CD4-positive, alpha-beta memory T cell (primary cell): ENCODE data around the gene C1QTNF5. TPM values are rescaled to one million over a fixed set of nuclear protein-coding genes. Genes with fewer than 3 reads are reported as not detected.

Experiments used
- CTCF ChIA-PET: fragments of 350-600 bp; sonication (Branson Sonifier 250); formaldehyde crosslinking; loops from one replicate; lab custom pipeline; 2021; ENCODE audit warnings: inconsistent platforms; ENCODE audit not compliant: partially characterized antibody; lab: Charles Lee
- POLR2A ChIA-PET: fragments of 350-600 bp; sonication (Branson Sonifier 250); formaldehyde crosslinking; loops from one replicate; lab custom pipeline; 2021; ENCODE audit not compliant: partially characterized antibody; lab: Charles Lee
- DNase-seq, 5 donors: peaks; one replicate each; pipeline versions ENCODE4 v3.0.0 to v3.0.0-alpha.2; 2020 to 2022; ENCODE audit warnings: mixed read lengths in 1 of 5
- H3K27ac ChIP-seq: one replicate; pipeline ENCODE4 v1.7.0; 2013; ENCODE audit warnings: low read depth, low read length
- H3K27me3 ChIP-seq: 2 replicates; pipeline ENCODE4 v1.7.0; 2013; ENCODE audit warnings: mild to moderate bottlenecking, low read length, moderate library complexity; ENCODE audit not compliant: insufficient read depth
- H3K36me3 ChIP-seq: 2 replicates; pipeline ENCODE4 v1.7.0; 2013; ENCODE audit warnings: mild to moderate bottlenecking, low read length, moderate library complexity; ENCODE audit not compliant: insufficient read depth
- H3K4me1 ChIP-seq: 2 replicates; pipeline ENCODE4 v1.7.0; 2013; ENCODE audit warnings: mild to moderate bottlenecking, low read length, moderate library complexity; ENCODE audit not compliant: insufficient read depth
- H3K4me3 ChIP-seq, 2 donors: one replicate each; pipeline ENCODE4 v1.7.0; 2013; ENCODE audit warnings: low read length in 2 of 2, mild to moderate bottlenecking in 1 of 2
- H3K9me3 ChIP-seq, 2 donors: one replicate each; pipeline ENCODE4 v1.7.0; 2013; ENCODE audit warnings: low read length in 2 of 2, control low read depth in 1 of 2; ENCODE audit not compliant: control insufficient read depth in 1 of 2
- H3K27ac Mint-ChIP-seq, 7 donors: one replicate each; pipeline ENCODE4 v1.8.0; 2020 to 2021; ENCODE audit warnings: mixed read lengths in 7 of 7, mild to moderate bottlenecking in 6 of 7, inconsistent platforms in 3 of 7, moderate library complexity in 3 of 7
- H3K27me3 Mint-ChIP-seq, 2 donors: one replicate each; pipeline ENCODE4 v1.8.0; 2020 to 2021; ENCODE audit warnings: mixed read lengths in 2 of 2
- H3K36me3 Mint-ChIP-seq, 2 donors: one replicate each; pipeline ENCODE4 v1.8.0; 2020 to 2021; ENCODE audit warnings: mixed read lengths in 2 of 2, inconsistent platforms in 1 of 2, mild to moderate bottlenecking in 1 of 2
- H3K4me1 Mint-ChIP-seq, 4 donors: one replicate each; pipeline ENCODE4 v1.8.0; 2020 to 2021; ENCODE audit warnings: mixed read lengths in 4 of 4, mild to moderate bottlenecking in 1 of 4
- H3K4me3 Mint-ChIP-seq, 8 donors: one replicate each; pipeline ENCODE4 v1.8.0; 2020 to 2021; ENCODE audit warnings: mixed read lengths in 8 of 8, mild to moderate bottlenecking in 7 of 8, moderate library complexity in 6 of 8, inconsistent platforms in 3 of 8
- H3K9me3 Mint-ChIP-seq, 8 donors: one replicate each; pipeline ENCODE4 v1.8.0; 2020 to 2021; ENCODE audit warnings: mixed read lengths in 8 of 8, mild to moderate bottlenecking in 5 of 8, inconsistent platforms in 3 of 8, moderate library complexity in 1 of 8
- intact Hi-C: fragments of 100-400 bp; cut with micrococcal nuclease; formaldehyde crosslinking; loops from one replicate; pipeline ENCODE4 v1.15.1; 2023
- polyA plus RNA-seq, 2 donors: library from polyadenylated mRNA; unstranded; fragments of 300-500 nt; fragmentation: Illumina TruSeq; gene quantifications; one replicate each; pipeline ENCODE4 v1.2.3, GENCODE V29; 2021
- total RNA-seq, 2 experiments: library from RNA; stranded (reverse); gene quantifications; one replicate each; pipeline ENCODE4 v1.2.3, GENCODE V29; 2021

The C1QTNF5 gene
- total and polyA plus RNA-seq, 4 experiments from 2014 or later, result not detected

DNA sequence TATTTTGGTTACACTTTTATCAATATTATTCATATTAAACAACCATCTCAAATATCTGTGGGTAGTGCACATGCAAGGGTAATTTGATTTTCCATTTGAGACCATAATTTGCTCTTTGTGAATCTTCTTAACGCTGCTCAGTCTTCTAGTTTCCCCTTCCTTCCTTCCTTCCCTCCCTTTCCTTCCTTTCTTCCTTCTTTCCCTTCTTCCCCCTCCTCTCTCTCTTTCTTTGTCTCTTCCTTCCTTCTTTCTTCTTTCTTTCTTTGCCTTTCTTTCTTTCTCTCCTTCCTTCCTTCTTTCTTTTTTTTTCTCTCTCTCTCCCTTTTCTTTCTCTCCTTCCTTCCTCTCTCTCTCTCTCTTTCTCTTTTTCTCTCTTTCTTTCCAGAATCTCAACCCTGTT, 10.4 kb downstream of the C1QTNF5 start:
- Mint-ChIP-seq H3K4me3 (peak overlapping the region in 1 of 8 donors; percentile 54), H3K27me3 (peaks cover 0 to 2% of the 10 kb centered on the region in 2 donors), H3K4me1 (peaks cover 9 to 25% (median 17%) of the 10 kb centered on the region in 4 donors), H3K9me3 (no peaks in the 10 kb centered on the region), H3K36me3 (peaks cover 0 to 2% of the 10 kb centered on the region in 2 donors), H3K27ac (peak overlapping the region in 1 of 7 donors; percentile 49)
- H3K9me3 ChIP-seq, result no peaks in the 10 kb centered on the region
- no peak overlapping the region for H3K4me3 ChIP-seq
- H3K36me3 ChIP-seq, result no peaks in the 10 kb centered on the region
- intact Hi-C loops, result no loop called here
- DNase-seq, result no peak
- no peak overlapping the region for H3K27ac ChIP-seq
- peaks cover 11% of the 10 kb centered on the region for H3K4me1 ChIP-seq
- no peaks in the 10 kb centered on the region for H3K27me3 ChIP-seq
- CTCF ChIA-PET, result interaction anchor here (11.0 kb wide), 1 partner anchor 5 kb away, joined by 146 read pairs; the partner anchor contains the start of gene RNF26
- POLR2A ChIA-PET, result no interaction called here

GRCh38 chr11:119329320-119329719, 11.4 kb downstream of the C1QTNF5 start:
- Mint-ChIP-seq H3K9me3 (no peaks in the 10 kb centered on the region), H3K36me3 (no peaks in the 10 kb centered on the region), H3K27ac (no peak overlapping the region), H3K4me3 (no peak overlapping the region), H3K27me3 (peaks cover 0 to 2% of the 10 kb centered on the region in 2 donors), H3K4me1 (peaks cover 5 to 18% (median 11%) of the 10 kb centered on the region in 4 donors)
- H3K4me3 ChIP-seq, result no peak overlapping the region
- H3K9me3 ChIP-seq, result no peaks in the 10 kb centered on the region
- no peak overlapping the region for H3K27ac ChIP-seq
- ChIA-PET CTCF (interaction anchor here (11.0 kb wide), 1 partner anchor 6 kb away, joined by 146 read pairs; the partner anchor contains the start of gene RNF26), POLR2A (no interaction called here)
- peaks cover 4% of the 10 kb centered on the region for H3K4me1 ChIP-seq
- no peaks in the 10 kb centered on the region for H3K36me3 ChIP-seq
- intact Hi-C loops, result no loop called here
- H3K27me3 ChIP-seq, result no peaks in the 10 kb centered on the region
- DNase-seq, result no peak

DNA sequence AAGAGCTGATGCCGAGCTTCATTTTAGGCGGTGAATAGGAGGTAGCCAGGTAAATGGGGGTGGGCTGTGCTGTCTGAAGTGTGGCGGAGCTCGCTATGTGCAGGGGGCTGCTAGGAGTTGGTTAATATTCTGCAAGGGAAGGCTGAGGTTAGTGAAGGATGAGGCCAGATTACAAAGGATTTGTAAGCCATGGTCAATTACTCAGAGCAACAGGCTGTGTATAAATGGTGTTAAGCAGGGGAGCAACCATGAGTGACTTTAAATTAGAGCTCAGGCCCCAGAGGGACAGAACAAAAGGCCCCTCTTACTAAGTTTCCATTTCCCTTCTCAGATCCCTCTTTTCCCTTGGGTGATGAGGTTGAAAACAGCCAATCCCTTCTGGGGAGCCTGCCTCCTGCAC, 16.5 kb downstream of the C1QTNF5 start:
- no peaks in the 10 kb centered on the region for H3K27me3 ChIP-seq
- H3K27me3 Mint-ChIP-seq, result peaks cover 0 to 2% of the 10 kb centered on the region in 2 donors
- no peak overlapping the region for H3K4me3 ChIP-seq
- H3K4me3 Mint-ChIP-seq, result no peak overlapping the region
- no peak overlapping the region for H3K27ac ChIP-seq
- H3K4me1 ChIP-seq, result peaks cover 34% of the 10 kb centered on the region
- intact Hi-C loops, result loop anchor here (5.0 kb wide), 2 partner anchors 42 to 222 kb away; partner anchors contain the start of gene DPAGT1
- H3K9me3 Mint-ChIP-seq, result no peaks in the 10 kb centered on the region
- POLR2A ChIA-PET, result interaction anchor here (1.3 to 2.1 kb wide), 3 partner anchors 9 to 230 kb away, joined by 6 to 8 read pairs (median 6); partner anchors contain the start of gene RNF26
- no peak for DNase-seq
- CTCF ChIA-PET, result interaction anchor here (0.6 to 11.0 kb wide), 37 partner anchors 9 to 1447 kb away, joined by 3 to 146 read pairs (median 4); partner anchors contain the start of genes C1QTNF5, CBL, NLRX1 and RNF26
- H3K36me3 ChIP-seq, result no peaks in the 10 kb centered on the region
- no peaks in the 10 kb centered on the region for H3K36me3 Mint-ChIP-seq
- peaks cover 11 to 28% (median 19%) of the 10 kb centered on the region in 4 donors for H3K4me1 Mint-ChIP-seq
- H3K9me3 ChIP-seq, result no peaks in the 10 kb centered on the region
- no peak overlapping the region for H3K27ac Mint-ChIP-seq

- no peak overlapping the region for H3K4me3 ChIP-seq
- DNase-seq, result peak; percentile 69 to 80 (median 74)
- no peaks in the 10 kb centered on the region for H3K27me3 ChIP-seq
- no peaks in the 10 kb centered on the region for H3K9me3 Mint-ChIP-seq
- H3K4me1 Mint-ChIP-seq, result peaks cover 16 to 34% (median 24%) of the 10 kb centered on the region in 4 donors
- H3K9me3 ChIP-seq, result no peaks in the 10 kb centered on the region
- H3K27ac Mint-ChIP-seq, result peak overlapping the region in 3 of 7 donors; percentile 38 to 82 (median 47)
- H3K36me3 Mint-ChIP-seq, result no peaks in the 10 kb centered on the region
- ChIA-PET CTCF (interaction anchor here (0.6 to 11.0 kb wide), 49 partner anchors 8 to 1446 kb away, joined by 3 to 146 read pairs (median 4); partner anchors contain the start of genes C1QTNF5, CBL, MFRP and NLRX1), POLR2A (interaction anchor here (1.0 to 3.5 kb wide), 6 partner anchors 8 to 229 kb away, joined by 3 to 22 read pairs (median 6); partner anchors contain the start of genes CBL, NLRX1 and RNF26)
- H3K4me3 Mint-ChIP-seq, result peak overlapping the region in 4 of 8 donors; percentile 15 to 68 (median 40)
- intact Hi-C loops, result loop anchor here (1.0 to 5.0 kb wide), 6 partner anchors 41 to 258 kb away; partner anchors contain the start of genes DPAGT1 and NLRX1
- H3K36me3 ChIP-seq, result no peaks in the 10 kb centered on the region
- H3K4me1 ChIP-seq, result peaks cover 40% of the 10 kb centered on the region
- peaks cover 0 to 5% of the 10 kb centered on the region in 2 donors for H3K27me3 Mint-ChIP-seq
- no peak overlapping the region for H3K27ac ChIP-seq
These were observed 17.1 kb downstream of the C1QTNF5 start for GRCh38 chr11:119323532-119324033.

GRCh38 chr11:119322921-119323531, 17.7 kb downstream of the C1QTNF5 start:
- no peaks in the 10 kb centered on the region for H3K9me3 Mint-ChIP-seq
- Histone ChIP-seq H3K9me3 (no peaks in the 10 kb centered on the region), H3K4me3 (no peak overlapping the region), H3K27ac (no peak overlapping the region), H3K36me3 (no peaks in the 10 kb centered on the region), H3K4me1 (peaks cover 45% of the 10 kb centered on the region), H3K27me3 (no peaks in the 10 kb centered on the region)
- DNase-seq, result no peak
- peaks cover 17 to 36% (median 27%) of the 10 kb centered on the region in 4 donors for H3K4me1 Mint-ChIP-seq
- peak overlapping the region in 2 of 7 donors; percentile 38 to 47 for H3K27ac Mint-ChIP-seq
- H3K4me3 Mint-ChIP-seq, result peak overlapping the region in 2 of 8 donors; percentile 41 to 63
- ChIA-PET POLR2A (interaction anchor here (1.0 to 3.5 kb wide), 6 partner anchors 8 to 229 kb away, joined by 3 to 22 read pairs (median 6); partner anchors contain the start of genes CBL, NLRX1 and RNF26), CTCF (interaction anchor here (0.7 to 11.0 kb wide), 44 partner anchors 8 to 1446 kb away, joined by 3 to 146 read pairs (median 4); partner anchors contain the start of genes CBL, MFRP, NLRX1 and RNF26)
- intact Hi-C loops, result loop anchor here (1.0 to 5.0 kb wide), 6 partner anchors 41 to 258 kb away; partner anchors contain the start of genes DPAGT1 and NLRX1
- H3K27me3 Mint-ChIP-seq, result peaks cover 0 to 6% of the 10 kb centered on the region in 2 donors
- H3K36me3 Mint-ChIP-seq, result no peaks in the 10 kb centered on the region

DNA sequence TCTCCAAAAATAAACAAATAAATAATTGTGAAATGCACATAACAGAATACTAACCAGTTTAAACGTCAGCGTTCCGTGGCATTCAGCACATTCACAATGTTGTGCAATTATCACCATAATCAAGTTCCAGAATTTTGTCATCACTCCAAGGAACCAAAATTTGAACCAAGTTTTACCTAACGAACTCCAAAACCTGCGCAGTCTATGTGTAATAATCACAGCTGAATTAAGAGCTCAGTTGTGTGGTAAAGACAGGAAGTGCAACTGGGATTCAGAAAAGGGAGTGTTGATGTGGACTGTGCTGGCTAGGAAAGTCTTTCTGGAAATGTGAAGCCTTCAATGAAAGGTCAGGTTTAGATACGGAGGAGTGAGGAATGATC, 18.3 kb downstream of the C1QTNF5 start:
- Histone ChIP-seq H3K27ac (no peak overlapping the region), H3K4me1 (peaks cover 46% of the 10 kb centered on the region), H3K27me3 (no peaks in the 10 kb centered on the region), H3K4me3 (no peak overlapping the region), H3K9me3 (no peaks in the 10 kb centered on the region), H3K36me3 (no peaks in the 10 kb centered on the region)
- POLR2A ChIA-PET, result interaction anchor here (2.1 to 3.5 kb wide), 3 partner anchors 12 to 116 kb away, joined by 8 to 22 read pairs (median 10); partner anchors contain the start of genes CBL and RNF26
- Mint-ChIP-seq H3K27ac (no peak overlapping the region), H3K27me3 (peaks cover 0 to 6% of the 10 kb centered on the region in 2 donors), H3K36me3 (no peaks in the 10 kb centered on the region), H3K9me3 (no peaks in the 10 kb centered on the region), H3K4me3 (peak overlapping the region in 5 of 8 donors; percentile 9 to 90 (median 27)), H3K4me1 (peaks cover 17 to 37% (median 27%) of the 10 kb centered on the region in 4 donors)
- CTCF ChIA-PET, result interaction anchor here (0.7 to 11.0 kb wide), 24 partner anchors 11 to 259 kb away, joined by 3 to 146 read pairs (median 4); partner anchors contain the start of genes CBL, RNF26 and VPS11
- no peak for DNase-seq
- intact Hi-C loops, result loop anchor here (2.0 to 5.0 kb wide), 3 partner anchors 40 to 220 kb away; partner anchors contain the start of gene DPAGT1
